Kidney (tissue), 14 donors: Measurements from ENCODE around the gene RIN1. TPM values are rescaled to one million over a fixed set of nuclear protein-coding genes. Genes with fewer than 3 reads are reported as not detected.
A peak's percentile ranks its signal among the peaks of the same experiment; 100 is the strongest.

Experiments used
- DNase-seq, 5 donors: peaks; one replicate each; pipeline ENCODE4 v3.0.0-alpha.2; 2013 to 2020
- FAIRE-seq: peaks from 2 replicates; lab custom pipeline; 2012; peaks lifted over from hg19 to GRCh38; lab: Jason Lieb, UNC
- H3K27ac ChIP-seq, 2 donors: one replicate each; pipeline ENCODE4 v1.7.0; 2013; ENCODE audit warnings: low read depth in 2 of 2, low read length in 2 of 2, inconsistent platforms in 1 of 2
- H3K27me3 ChIP-seq: one replicate; pipeline ENCODE4 v1.7.1; 2013; ENCODE audit warnings: low read length, inconsistent platforms; ENCODE audit not compliant: control insufficient read depth, insufficient read depth
- H3K36me3 ChIP-seq, 3 donors: one replicate each; pipeline versions ENCODE4 v1.7.0 to v1.7.1; 2013; ENCODE audit warnings: low read length in 3 of 3, control low read depth in 1 of 3, inconsistent platforms in 1 of 3; ENCODE audit not compliant: insufficient read depth in 3 of 3, control insufficient read depth in 2 of 3
- H3K4me1 ChIP-seq, 3 donors: one replicate each; pipeline versions ENCODE4 v1.7.0 to v1.7.1; 2013; ENCODE audit warnings: low read length in 3 of 3, inconsistent platforms in 1 of 3, low read depth in 1 of 3; ENCODE audit not compliant: control insufficient read depth in 2 of 3, insufficient read depth in 2 of 3
- H3K4me3 ChIP-seq, 3 donors: one replicate each; pipeline versions ENCODE4 v1.7.0 to v1.8.1; 2013; ENCODE audit warnings: low read length in 3 of 3, control low read depth in 1 of 3, inconsistent platforms in 1 of 3
- H3K9ac ChIP-seq, 3 donors: one replicate each; pipeline versions ENCODE4 v1.7.0 to v1.7.1; 2013; ENCODE audit warnings: low read length in 3 of 3, control low read depth in 1 of 3, inconsistent platforms in 1 of 3
- H3K9me3 ChIP-seq, 3 donors: one replicate each; pipeline versions ENCODE4 v1.7.0 to v1.7.1; 2013; ENCODE audit warnings: low read length in 3 of 3, control low read depth in 1 of 3, inconsistent platforms in 1 of 3; ENCODE audit not compliant: control insufficient read depth in 2 of 3, insufficient read depth in 1 of 3
- CTCF ChIP-seq: IDR thresholded peaks from 3 replicates; pipeline ENCODE4 v1.5.1; 2012; ENCODE audit warnings: mild to moderate bottlenecking, moderate library complexity, borderline replicate concordance; ENCODE audit not compliant: insufficient read depth; ENCODE audit errors: extremely low read depth
- intact Hi-C: fragments of 100-400 bp; cut with DNase I; formaldehyde crosslinking; loops from one replicate; pipeline ENCODE4 v1.11.1; 2022
- polyA plus RNA-seq: library from polyadenylated mRNA; stranded (reverse); fragments of 350-450 nt; fragmentation: Illumina TruSeq; extraction: RNeasy Lipid Tissue Mini Kit (QIAGEN cat#74804); gene quantifications from one replicate; pipeline ENCODE4 v1.2.3, GENCODE V29; 2014; ENCODE audit warnings: low read depth, low replicate concordance; ENCODE audit not compliant: insufficient read depth
- total RNA-seq: library from RNA; stranded (reverse); fragmentation: NEBNext Ultra II Directional; extraction: Animal tissue kit (Norgen Biotek cat#: 25700); gene quantifications from one replicate; pipeline ENCODE4 v1.2.1, GENCODE V29; 2021
- donor health status: control.
- donor health status: control.
- donor health status: control.
- donor health status: control.
- donor health status: control.
- donor health status: DM: yes; HTN: yes; CAD: no.
- donor health status: Normal renal cell carcinoma (clear cell type).

RIN1 gene
- total and polyA plus RNA-seq, 2 donors from 2014 or later = 2.3 to 9.2 TPM

- Histone ChIP-seq H3K27me3 (no peaks in the 10 kb centered on the region), H3K4me1 (peaks cover 2 to 20% (median 11%) of the 10 kb centered on the region in 3 donors), H3K27ac (no peak overlapping the region), H3K36me3 (no peaks in the 10 kb centered on the region), H3K9me3 (no peaks in the 10 kb centered on the region), H3K4me3 (no peak overlapping the region), H3K9ac (no peak overlapping the region)
- no peak for FAIRE-seq
- TF ChIP-seq CTCF = no peak
- intact Hi-C loops = no loop called here
- DNase-seq = peak in 1 of 5 donors; percentile 45
Measured at GRCh38 chr11:66332371-66333219, 3.6 kb downstream of the RIN1 start.

GRCh38 chr11:66331542-66332370 is 4.5 kb downstream of the RIN1 start:
- no peaks in the 10 kb centered on the region for H3K36me3 ChIP-seq
- FAIRE-seq (no peak), DNase-seq (peak in 1 of 5 donors; percentile 56)
- no peaks in the 10 kb centered on the region for H3K9me3 ChIP-seq
- H3K4me1 ChIP-seq = peaks cover 1 to 22% (median 11%) of the 10 kb centered on the region in 3 donors
- H3K27ac ChIP-seq = no peak overlapping the region
- TF ChIP-seq CTCF = no peak
- H3K4me3 ChIP-seq = no peak overlapping the region
- H3K9ac ChIP-seq = no peak overlapping the region
- H3K27me3 ChIP-seq = no peaks in the 10 kb centered on the region
- intact Hi-C loops = no loop called here

GRCh38 chr11:66330931-66331330 is 5.3 kb downstream of the RIN1 start:
- intact Hi-C loops = no loop called here
- H3K9ac ChIP-seq = no peak overlapping the region
- H3K4me1 ChIP-seq = peaks cover 0 to 20% (median 11%) of the 10 kb centered on the region in 3 donors
- FAIRE-seq (no peak), DNase-seq (peak in 1 of 5 donors; percentile 66)
- H3K36me3 ChIP-seq = no peaks in the 10 kb centered on the region
- no peaks in the 10 kb centered on the region for H3K9me3 ChIP-seq
- H3K27ac ChIP-seq = no peak overlapping the region
- H3K27me3 ChIP-seq = no peaks in the 10 kb centered on the region
- no peak for TF ChIP-seq CTCF
- no peak overlapping the region for H3K4me3 ChIP-seq
